Renal cortical epithelial cell (primary cell): ENCODE results near the gene PARVB. TPM values are rescaled to one million over a fixed set of nuclear protein-coding genes. Genes with fewer than 3 reads are reported as not detected.
A peak's percentile ranks its signal among the peaks of the same experiment; 100 is the strongest.

ENCODE experiments used
- DNase-seq: peaks from one replicate; pipeline ENCODE4 v3.0.0-alpha.2; 2011; ENCODE audit warnings: low read depth
- total RNA-seq: library from RNA; depleted of rRNA; stranded (reverse); fragments of >200 nt; gene quantifications from 2 replicates; pipeline ENCODE4 v1.2.3, GENCODE V29; 2014

Gene PARVB
- total RNA-seq, 1 donor from 2014 or later, result 20.3 TPM

DNA sequence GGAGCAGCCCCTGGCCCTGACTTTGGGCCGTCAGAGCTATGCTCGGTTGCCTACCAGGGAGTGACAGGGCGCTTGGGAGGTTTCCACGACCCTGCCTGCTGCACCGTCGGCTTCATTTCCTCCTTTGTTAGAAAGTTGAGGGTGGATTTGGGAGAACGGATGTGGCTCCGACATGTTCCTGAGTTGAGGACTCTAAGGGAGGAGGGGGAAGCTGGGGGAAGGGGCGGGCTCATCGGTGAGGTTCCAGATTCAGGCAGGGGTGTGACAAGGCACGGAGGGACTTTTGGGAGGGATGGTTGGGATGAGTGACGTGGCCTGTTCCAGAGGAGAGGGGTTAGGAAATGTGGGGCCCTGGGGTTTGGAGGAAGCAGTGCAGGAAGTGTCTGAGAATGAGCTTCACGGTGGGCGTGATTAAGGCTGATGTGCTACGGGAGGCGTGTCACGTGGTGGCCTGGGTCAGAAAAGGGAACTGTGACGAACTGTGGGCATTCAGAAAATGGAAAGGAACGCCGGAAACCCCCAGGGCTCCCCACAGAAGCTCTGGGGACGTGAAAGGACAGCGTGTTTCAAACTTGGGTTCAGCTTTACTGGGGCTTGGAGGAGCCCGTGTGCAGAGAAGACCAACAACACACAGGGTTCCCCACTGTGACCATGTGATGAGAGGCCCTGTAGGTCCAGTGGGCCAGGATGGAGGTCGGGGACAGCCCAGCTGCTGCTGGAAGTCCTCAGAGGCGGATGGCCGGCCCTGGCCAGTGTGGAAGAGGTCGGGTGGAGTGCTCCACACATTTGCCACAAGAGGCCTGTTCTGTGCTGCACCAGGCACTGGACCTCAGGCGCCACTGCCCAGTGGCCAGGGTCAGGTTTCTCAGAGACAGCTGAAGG is 2.8 kb downstream of the PARVB start:
- DNase-seq, result no peak

DNA sequence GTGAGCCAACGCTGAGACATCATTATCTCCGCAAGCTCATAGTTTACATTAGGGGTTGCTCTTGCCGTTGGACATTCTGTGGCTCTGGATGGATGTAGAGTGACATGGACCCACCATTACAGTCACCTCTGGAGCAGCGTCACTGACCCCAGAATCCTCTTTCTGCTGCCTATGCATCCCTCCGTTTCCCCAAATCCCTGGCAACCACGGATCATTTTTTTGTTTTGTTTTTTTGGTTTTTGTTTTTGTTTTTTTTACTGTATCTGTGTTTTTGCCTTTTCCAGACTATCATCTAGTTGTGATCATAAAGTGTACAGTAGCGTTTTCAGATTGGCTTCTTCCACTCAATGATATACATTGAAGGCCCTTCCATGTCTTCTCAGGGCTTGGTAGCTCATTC is 4.0 kb downstream of the PARVB start:
- DNase-seq, result no peak

DNA sequence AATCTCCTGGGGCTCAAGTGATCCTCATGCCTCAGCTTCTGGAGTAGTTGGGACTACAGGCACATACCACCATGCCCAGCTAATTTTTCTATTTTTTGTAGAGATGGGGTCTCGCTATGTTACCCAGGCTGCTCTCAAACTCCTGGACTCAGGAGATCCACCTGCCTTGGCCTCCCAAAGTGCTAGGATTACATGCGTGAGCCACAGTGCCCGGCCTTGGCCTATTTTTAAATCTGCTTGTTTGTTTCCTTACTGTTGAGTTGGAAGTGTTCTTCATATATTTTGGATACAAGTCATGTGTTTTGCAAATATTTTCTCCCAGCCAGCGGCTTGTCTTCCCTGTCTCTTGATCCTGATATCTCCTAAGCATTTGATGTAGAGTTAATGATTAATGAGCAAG is 5.0 kb downstream of the PARVB start:
- no peak for DNase-seq

DNA sequence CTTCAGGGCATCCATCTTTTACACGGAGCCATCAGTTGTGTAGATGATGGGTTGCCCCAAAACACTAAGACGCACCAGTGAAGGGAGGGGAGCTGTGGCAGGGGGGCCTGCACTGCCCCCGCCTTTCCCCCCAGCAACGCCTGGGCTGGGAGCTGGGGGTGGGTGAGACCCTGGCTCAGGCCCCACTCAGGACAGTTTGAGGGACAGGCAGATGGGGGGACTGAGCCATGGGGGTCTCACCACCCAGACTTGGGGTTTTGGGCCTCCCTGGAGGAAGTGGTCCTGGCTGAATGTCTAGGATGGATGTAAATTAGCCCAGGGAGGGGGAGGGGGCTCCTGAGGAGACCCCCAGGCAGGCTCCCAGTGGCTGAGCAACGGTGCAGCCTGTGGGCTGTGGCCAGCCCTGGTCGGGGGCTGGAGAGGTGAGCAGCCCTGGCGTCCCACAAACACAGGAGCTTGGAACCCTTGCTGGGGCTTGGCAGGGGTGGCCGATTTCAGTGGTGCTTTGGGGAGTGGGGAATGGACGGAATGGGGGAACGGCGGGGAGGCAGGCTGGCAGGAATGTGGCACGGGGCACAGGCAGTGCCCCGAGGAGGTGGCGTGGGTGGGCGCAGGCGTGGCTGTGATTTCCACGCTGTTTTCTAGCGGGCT is 6.1 kb downstream of the PARVB start:
- DNase-seq, result no peak

DNA sequence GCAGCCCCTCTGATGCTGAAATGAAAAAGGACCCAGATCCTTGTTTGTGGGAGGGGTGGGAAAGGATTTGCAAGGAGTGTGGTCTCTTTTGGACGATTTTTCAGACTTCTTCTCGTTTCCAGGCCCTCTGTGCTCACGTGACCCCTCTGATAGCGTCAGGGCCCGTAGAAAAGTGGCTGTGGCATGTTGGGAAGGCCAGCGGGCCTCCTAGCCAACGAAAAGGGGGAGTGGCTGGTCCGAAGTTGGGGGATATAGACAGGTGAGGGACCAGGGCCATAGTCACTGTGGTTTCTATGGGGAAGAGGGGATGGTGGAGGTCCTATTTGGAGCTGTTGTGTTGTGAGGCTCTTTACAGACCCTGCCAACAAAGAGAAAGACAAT is 6.6 kb downstream of the PARVB start:
- no peak for DNase-seq

DNA sequence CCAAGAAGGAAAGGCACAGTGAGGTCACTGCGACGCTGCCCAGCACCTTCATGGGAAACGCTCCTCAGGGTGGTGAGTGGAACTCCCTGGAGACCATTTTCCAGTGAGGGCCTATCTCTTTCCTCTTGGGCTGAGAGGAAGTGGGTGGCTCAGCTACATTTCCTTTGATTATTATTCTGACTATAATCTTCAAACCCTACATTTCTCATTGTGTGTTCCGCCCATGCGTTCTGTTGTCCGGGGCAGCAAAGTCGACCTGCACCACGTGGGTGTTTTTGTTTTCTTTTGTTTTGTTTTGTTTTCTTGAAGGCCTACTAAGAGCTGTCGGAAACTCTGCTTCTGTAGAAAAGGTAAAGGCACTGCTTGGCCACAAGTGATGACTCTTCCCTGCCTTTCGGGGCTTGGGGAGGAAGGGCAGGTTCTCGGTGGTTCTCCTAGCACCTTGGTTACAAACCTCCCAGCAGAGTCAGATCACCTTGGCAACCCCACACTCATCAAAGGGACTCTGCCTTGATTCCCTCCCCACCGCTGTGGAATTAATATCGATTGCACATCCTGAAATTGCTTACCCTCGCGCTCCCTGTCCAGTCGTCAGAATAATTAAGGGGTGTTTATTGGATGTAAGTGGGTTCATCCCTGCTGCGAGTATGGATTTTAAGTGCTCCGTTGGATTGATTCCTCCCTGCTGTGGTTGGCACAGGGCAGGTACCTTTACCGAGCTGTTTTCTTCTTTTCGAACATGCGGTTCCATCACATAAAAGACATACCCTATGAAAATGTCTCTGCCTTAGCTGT is 7.3 kb downstream of the PARVB start:
- DNase-seq, result no peak

DNA sequence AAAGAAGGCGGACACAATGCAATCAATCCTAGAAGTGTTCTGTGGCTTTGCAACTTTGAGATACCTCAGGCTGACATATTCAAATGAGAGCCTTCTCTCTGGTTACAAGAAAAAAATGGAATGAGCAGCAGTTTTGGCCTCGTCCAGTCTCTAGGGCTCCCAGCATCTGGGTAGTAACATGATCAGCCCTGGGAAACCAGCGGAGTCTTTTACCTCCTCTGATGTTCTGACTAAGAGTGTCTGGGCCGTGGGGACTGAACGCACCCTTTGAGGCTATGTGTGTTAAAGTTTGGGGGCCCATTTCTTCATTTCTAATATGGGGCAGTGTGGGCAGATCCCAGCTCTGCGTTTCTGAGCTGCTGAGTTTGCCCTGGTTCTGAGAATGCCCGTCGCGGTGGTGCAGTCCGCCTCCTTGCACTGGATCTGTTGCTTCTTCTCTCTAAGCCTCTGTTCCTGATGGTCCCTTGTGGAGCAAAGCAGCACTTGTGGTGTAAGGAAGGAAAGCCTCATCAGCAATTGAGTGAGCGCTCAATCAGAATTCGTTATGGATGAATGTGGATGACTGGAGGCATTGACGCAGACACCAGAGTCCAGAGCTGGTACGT is 8.1 kb downstream of the PARVB start:
- DNase-seq, result no peak

DNA sequence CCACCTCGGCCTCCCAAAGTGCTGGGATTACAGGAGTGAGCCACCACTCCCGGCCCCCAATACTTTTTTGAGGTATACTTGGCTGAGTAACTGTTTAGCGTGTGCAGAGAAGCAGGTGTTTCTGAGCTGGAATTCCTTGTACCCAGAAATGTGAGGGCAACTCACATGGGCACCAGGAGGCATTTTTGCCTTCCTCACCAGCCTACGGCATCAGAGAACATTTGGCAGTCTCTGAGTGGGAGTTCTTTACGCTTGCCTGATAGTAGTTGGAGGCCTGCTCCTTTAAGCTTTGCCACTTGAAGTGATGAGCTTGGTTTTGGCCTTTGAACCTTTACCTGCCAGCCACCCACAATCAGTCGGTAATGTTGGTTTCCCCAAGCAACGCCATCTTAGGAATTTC is 9.2 kb downstream of the PARVB start:
- no peak for DNase-seq

DNA sequence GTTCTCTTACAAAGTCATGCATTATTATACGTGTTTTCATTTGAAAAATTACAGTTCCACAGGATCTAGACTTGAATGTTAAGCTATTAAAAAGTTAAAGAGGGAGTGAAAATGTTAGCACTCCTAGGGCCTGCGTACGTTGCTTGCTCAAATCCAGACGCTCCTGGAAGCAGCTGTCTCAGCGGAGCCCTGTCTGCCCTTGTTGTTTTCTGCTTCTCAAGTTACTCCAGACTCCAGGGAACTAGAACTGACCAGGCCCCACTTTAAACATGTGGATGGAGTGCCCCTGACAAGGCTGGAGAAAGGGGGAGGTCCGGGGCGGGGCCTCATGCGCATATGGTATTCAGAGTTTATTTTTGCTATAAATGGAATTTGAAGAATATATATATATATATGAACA is 9.6 kb downstream of the PARVB start:
- no peak for DNase-seq

DNA sequence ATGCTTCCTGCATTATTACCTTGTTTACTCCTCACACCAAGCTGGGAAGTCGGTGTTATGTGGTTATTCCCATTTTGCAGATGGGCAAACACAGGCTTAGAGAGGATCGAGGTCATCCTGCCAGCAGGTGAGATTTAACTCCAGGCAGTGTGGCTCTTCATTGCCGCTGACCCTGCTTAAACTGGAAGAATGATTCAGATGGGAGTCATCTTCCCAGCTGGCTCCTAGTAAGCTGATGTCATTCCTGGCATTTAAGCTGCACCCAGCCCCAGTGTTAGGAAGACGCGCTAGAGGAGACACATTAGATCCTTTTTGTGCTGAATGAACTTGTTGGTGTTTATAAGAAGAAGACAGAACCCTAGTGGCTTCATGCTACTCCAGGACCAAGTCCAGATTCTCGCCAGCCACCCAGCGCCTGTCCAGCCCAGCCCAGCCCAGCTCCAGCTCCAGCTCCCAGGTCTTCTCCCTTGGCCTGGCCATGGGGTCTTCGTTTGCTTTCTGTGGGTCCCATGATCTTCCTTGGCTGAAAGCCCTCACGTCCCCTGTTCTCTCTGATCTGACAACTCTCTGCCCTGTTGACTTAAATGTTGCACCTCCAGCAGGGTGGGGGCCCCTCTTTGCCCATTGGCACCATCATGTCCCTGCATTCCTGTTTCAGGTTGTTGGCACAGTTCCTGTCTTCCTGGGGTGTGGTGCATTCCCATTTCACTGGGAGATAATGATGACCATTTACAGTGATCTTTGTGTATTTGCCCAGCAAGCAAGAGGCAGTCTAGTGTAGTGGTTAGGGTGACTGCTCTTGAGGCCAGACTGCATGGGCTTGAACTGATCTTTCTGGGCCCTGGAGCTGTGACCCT is 13.6 kb downstream of the PARVB start:
- peak; percentile 90 for DNase-seq

DNA sequence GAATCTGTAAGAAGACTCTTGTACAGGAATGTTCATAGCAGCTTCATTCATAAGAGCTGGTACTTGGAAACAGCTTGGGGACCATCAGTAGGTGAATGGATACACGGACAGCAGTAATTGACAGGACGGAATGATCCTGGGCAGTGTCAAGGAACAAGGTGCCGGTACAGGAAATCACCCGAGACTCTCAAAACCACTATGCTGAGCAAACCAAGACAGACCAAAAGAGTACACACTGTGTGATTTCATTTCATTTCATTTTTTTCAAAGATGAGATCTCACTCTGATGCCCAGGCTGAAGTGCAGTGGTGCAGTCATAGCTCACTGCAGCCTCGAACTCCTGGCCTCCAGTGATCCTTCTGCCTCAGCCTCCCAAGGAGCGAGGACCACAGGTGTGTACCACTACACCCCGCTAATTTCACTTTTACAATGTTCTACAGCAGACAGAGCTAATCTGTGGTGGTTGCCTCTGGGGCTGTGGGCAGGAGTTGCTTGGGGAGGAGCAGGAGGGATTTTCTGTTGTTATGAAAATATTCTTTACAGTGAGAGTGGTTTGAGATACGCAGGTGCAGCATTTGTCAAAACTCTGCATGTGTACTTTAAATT is 15.6 kb downstream of the PARVB start:
- DNase-seq, result no peak

DNA sequence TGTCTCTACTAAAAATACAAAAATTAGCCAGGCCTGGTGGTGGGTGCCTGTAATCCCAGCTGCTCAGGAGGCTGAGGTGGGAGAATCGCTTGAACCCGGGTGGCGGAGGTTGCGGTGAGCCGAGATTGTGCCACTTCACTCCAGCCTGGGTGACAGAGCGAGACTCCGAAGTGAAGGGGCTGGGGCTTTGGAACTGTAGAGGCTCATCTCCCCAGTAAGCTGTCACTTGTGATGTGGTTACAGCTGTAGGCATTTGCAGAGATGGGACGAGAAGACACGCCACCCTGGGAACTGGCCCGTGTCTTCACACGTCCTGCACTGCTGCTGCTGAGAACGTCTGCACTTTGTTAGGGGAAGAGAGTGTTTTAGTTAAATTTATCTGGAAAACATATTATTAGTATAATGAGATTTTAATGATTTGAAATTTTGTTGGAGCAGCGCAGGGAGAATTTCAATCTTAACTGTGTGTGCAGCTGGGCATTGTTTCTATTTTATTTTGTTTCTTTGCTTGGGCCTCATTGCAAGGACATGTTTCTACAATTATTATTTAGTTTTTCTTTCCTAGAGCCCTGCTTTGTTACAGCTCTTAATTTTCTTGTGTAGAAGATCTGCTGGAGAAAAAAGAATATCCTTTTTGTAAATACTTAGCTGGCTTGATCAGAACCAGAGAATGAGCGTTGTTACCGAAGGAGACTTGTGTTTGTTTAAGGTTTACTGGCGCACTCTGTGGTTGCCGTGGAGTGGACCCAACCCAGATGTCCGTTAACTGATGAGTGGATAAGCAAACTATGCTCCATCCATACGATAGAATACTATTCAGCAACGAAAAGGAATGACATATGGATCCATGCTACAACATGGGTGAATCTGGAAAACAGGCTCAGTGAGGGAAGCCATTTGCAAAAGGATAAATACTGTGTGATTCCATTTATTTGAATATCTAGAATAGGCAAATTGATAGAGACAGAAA is 18.4 kb downstream of the PARVB start:
- DNase-seq, result no peak

DNA sequence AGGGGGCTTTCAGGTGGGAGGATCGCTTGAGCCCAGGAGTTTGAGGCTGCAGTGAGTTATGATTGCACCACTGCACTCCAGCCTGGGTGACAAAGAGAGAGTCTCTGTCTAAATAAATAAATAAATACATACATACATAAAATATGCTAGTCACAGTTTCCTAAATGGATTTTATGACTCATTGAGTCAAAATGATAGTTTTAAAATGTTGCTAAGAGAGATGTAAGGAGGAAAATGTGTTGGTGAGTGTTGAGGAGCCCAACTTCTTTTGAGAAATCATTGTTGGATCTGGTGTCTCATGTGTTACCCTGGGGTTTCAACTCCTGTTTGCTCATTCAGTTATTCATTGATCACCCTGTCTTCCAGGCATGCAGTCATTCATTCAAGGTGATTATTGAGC is 21.0 kb downstream of the PARVB start:
- DNase-seq, result no peak

DNA sequence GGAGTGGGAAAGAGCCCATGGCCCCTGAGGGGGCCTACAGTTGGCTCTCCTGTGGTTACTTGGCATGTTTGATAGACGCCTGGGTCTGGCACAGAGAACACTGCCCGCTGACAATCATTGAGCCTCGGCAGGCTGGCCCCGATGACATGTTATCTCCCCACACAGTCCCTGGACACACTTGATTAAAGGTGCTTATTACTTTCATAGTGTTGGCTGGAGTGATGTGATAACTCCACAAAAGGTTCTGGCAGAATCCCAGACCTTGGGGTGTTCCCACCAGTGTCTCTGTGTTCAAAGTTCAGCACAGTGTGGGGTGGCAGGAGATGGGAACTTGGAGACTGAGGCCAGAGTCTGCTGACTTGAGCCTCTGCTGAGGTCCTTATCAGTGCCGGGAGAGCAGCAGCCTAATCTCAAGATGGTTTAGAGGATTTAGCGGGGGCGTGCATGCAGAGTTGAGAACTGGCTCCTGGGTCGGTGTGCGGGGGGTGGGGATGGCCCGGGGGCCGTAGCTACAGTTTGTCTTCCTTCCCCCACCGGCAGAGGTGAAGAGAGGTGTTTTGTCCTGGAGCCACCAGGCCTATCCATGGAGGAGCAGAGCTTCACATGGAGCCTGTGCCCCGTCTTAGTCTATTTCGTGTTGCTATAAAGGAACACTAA is 22.5 kb downstream of the PARVB start:
- DNase-seq, result no peak

DNA sequence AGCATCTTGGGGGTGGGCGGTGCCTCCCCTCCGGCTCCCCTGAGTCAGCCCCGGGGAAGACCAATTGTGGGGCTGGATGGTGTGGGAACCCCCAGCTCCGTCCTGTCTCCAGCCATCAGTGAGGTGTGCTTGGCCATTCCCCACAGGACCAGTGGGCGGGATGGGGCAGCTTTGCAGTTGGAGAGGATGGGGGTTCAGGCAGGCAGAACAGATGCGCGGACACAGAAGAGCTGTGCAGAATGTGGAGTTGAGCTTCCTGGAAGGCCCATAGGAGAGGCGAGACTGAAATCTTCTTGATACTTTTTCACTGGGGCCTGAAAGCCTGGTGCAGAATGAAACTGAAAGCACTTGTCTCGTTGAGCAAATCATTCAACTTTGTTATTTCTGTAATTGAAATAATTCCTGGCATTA is 23.8 kb downstream of the PARVB start:
- no peak for DNase-seq

DNA sequence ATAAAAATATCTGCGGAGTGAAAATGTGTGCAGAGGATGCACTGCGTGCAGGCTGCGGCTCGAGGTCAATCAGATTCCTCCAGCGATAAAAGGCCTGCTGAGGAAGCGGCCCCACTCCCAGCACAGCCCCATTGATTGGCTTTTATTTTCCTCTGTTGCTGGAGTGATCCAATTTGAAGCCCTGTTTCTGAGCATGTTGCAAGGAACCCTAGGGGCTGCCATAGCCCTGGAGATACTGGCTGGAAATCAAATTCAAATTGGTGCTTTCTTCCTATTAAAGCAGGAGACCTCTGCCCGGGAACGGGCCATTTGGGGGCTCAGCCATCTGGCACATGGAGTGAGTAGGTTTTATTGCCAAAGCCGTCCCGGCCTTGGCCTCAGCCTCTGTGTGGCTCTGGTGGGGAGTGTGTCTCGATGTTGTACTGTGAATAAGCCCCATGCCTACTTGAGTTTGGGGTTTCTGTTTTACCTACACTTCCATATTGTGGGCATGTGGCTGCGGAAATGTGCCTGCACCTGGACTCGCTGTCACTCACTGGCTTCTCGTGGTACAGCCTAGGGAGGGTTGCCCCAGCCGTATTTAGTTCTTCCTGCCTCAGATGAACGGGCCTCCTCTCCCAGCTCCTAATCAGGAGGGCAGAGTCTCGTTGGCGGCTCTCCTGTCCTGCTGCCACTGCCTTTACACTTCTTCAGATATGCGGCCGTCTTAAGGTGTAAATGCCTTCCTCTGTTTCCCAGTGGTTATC is 25.6 kb downstream of the PARVB start:
- DNase-seq, result no peak

DNA sequence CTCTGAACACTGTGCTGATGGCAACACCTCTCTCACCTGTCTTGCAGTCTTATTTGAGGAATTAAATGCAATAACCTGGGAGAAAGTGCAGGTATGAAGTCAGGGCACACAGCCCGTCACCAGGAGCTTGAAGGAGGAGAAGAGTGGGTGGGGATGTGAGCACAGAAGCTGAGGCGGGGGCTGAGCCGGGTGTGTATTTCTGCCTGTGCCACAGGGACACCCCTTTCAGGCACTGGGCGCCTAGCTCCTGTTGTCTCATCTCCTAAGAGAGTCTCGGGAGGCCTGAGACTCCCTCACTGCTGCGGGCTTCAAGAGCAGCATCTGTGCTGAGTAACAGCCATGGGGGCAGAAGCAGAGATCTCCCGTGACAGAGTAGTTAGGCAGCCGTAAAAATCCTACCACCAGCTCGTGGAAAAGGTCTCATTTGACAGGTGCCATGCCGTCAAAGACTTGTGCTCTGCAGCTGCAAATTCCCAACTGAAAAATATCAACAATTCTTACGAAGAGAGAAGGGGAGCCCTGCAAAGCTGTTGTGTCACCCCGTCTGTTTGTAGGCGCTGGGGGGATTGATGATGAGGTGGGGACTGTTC is 26.8 kb downstream of the PARVB start:
- no peak for DNase-seq

DNA sequence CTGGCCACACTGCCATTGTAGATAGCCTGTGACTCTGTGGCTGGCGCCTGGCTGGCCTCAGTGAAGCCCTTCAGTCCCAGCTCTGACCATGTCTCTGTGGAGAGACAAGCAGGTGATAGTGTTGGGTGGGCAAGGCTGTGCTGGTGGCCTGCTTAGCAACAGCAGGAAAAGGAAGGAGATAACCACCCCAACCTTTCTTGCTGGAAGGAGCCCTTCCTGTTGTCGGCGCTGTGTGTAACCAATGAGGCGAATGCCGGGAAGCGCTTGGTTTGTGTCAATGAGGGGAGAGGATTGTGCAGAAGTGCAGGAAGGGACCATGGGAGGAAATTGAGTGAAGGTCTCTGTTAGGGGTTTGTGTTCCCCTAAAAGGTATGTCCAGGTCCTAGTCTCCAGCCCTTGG is 27.3 kb downstream of the PARVB start:
- DNase-seq, result no peak
